BE2C (cell line): ENCODE results near the gene CCDC127.

Source experiments
- DNase-seq: peaks from one replicate; pipeline ENCODE4 v3.0.0-alpha.2; 2020
- H3K27me3 ChIP-seq: fragments of 250-450 bp; sonication (Bioruptor Pico); 2 replicates; pipeline ENCODE4 v1.5.1; 2020; ENCODE audit warnings: mild to moderate bottlenecking
- H3K36me3 ChIP-seq: fragments of 250-450 bp; sonication (Bioruptor Pico); 2 replicates; pipeline ENCODE4 v1.5.1; 2020; ENCODE audit warnings: mild to moderate bottlenecking
- H3K4me1 ChIP-seq: fragments of 250-450 bp; sonication (Bioruptor Pico); 2 replicates; pipeline ENCODE4 v1.5.1; 2020
- H3K4me3 ChIP-seq: 2 replicates; pipeline ENCODE4 v1.5.1; 2011; ENCODE audit warnings: low read depth, low read length
- H3K9me3 ChIP-seq: fragments of 250-450 bp; sonication (Bioruptor Pico); 2 replicates; pipeline ENCODE4 v1.5.1; 2020
- TF ChIP-seq, protein P1 (sequence below): IDR thresholded peaks from 2 replicates; pipeline ENCODE4 v1.5.1; 2012; ENCODE audit warnings: mild to moderate bottlenecking, low read depth, low read length

CCDC127 gene

GRCh38 chr5:152077-152476 lies 65.9 kb downstream of the CCDC127 start:
- no peak for DNase-seq
- TF ChIP-seq, protein P1, sequence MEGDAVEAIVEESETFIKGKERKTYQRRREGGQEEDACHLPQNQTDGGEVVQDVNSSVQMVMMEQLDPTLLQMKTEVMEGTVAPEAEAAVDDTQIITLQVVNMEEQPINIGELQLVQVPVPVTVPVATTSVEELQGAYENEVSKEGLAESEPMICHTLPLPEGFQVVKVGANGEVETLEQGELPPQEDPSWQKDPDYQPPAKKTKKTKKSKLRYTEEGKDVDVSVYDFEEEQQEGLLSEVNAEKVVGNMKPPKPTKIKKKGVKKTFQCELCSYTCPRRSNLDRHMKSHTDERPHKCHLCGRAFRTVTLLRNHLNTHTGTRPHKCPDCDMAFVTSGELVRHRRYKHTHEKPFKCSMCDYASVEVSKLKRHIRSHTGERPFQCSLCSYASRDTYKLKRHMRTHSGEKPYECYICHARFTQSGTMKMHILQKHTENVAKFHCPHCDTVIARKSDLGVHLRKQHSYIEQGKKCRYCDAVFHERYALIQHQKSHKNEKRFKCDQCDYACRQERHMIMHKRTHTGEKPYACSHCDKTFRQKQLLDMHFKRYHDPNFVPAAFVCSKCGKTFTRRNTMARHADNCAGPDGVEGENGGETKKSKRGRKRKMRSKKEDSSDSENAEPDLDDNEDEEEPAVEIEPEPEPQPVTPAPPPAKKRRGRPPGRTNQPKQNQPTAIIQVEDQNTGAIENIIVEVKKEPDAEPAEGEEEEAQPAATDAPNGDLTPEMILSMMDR: no peak
- Histone ChIP-seq H3K9me3 (no peaks in the 10 kb centered on the region), H3K4me1 (no peaks in the 10 kb centered on the region), H3K36me3 (no peaks in the 10 kb centered on the region), H3K27me3 (peaks cover 3% of the 10 kb centered on the region; the same call in 1 of the 2 replicates), H3K4me3 (no peak overlapping the region)

- DNase-seq: no peak
- TF ChIP-seq, protein P1: no peak
- Histone ChIP-seq H3K27me3 (peaks cover 3% of the 10 kb centered on the region; the same call in 1 of the 2 replicates), H3K36me3 (no peaks in the 10 kb centered on the region), H3K9me3 (no peaks in the 10 kb centered on the region), H3K4me1 (no peaks in the 10 kb centered on the region), H3K4me3 (no peak overlapping the region)
Measured at GRCh38 chr5:150746-151145, 67.2 kb downstream of the CCDC127 start.

GRCh38 chr5:149745-150485 lies 68.0 kb downstream of the CCDC127 start:
- Histone ChIP-seq H3K27me3 (peaks cover 3% of the 10 kb centered on the region; the same call in 1 of the 2 replicates), H3K36me3 (no peaks in the 10 kb centered on the region), H3K9me3 (no peaks in the 10 kb centered on the region), H3K4me1 (no peaks in the 10 kb centered on the region), H3K4me3 (no peak overlapping the region)
- DNase-seq: no peak
- TF ChIP-seq, protein P1: no peak

GRCh38 chr5:147751-148150 lies 70.2 kb downstream of the CCDC127 start:
- Histone ChIP-seq H3K27me3 (no peaks in the 10 kb centered on the region), H3K4me1 (no peaks in the 10 kb centered on the region), H3K9me3 (no peaks in the 10 kb centered on the region), H3K4me3 (no peak overlapping the region), H3K36me3 (no peaks in the 10 kb centered on the region)
- no peak for DNase-seq
- TF ChIP-seq, protein P1: no peak
